Endothelial cell of umbilical vein (primary cell): ENCODE results near the gene OR52E1. TPM values are rescaled to one million over a fixed set of nuclear protein-coding genes. Genes with fewer than 3 reads are reported as not detected.

Experiments
- BruUV-seq: library from RNA; stranded (reverse); fragments of 400-500 nt; replicated peaks from 2 replicates; lab custom pipeline; 2021; lab: Mats Ljungman, UMichigan
- CTCF ChIA-PET: fragments of 300-600, 350-600 bp; sonication (Branson Sonifier 250); formaldehyde crosslinking; loops from one replicate; lab custom pipeline; 2021; ENCODE audit warnings: antibody characterized with exemption, inconsistent platforms; lab: Charles Lee
- POLR2A ChIA-PET: fragments of 300-600, 350-600 bp; sonication (Branson Sonifier 250); formaldehyde crosslinking; loops from one replicate; lab custom pipeline; 2021; ENCODE audit warnings: antibody characterized with exemption, inconsistent platforms; lab: Charles Lee
- DNase-seq: peaks from one replicate; pipeline ENCODE4 v3.0.0-alpha.2; 2011; ENCODE audit warnings: low read depth, low spot score
- FAIRE-seq: peaks from 2 replicates; lab custom pipeline; 2011; peaks lifted over from hg19 to GRCh38; lab: Jason Lieb, UNC
- H2AFZ ChIP-seq: 2 replicates; pipeline ENCODE4 v1.6.0; 2012; ENCODE audit warnings: low read depth, low read length, control low read depth, inconsistent platforms
- H3K27ac ChIP-seq: 2 replicates; pipeline ENCODE4 v1.5.1; 2011; ENCODE audit warnings: low read depth, mild to moderate bottlenecking, control low read depth, low read length, moderate library complexity; ENCODE audit not compliant: insufficient read depth
- H3K27me3 ChIP-seq, 2 experiments: 2 replicates each; pipeline versions ENCODE4 v1.6.0 to v1.6.1; 2011; ENCODE audit warnings: low read length in 2 of 2, mixed read lengths in 1 of 2; ENCODE audit not compliant: control insufficient read depth in 2 of 2, insufficient read depth in 2 of 2
- H3K36me3 ChIP-seq, 2 experiments: 2 replicates in 1 of 2; 3 replicates in 1 of 2; pipeline ENCODE4 v1.5.1; 2011; ENCODE audit warnings: low read length in 2 of 2, mild to moderate bottlenecking in 1 of 2, moderate library complexity in 1 of 2; ENCODE audit not compliant: control insufficient read depth in 2 of 2, insufficient read depth in 2 of 2; ENCODE audit errors: extremely low read depth in 1 of 2
- H3K4me1 ChIP-seq: 3 replicates; pipeline ENCODE4 v1.5.1; 2011; ENCODE audit warnings: mild to moderate bottlenecking, low read length; ENCODE audit not compliant: control insufficient read depth, insufficient read depth; ENCODE audit errors: extremely low read depth
- H3K4me2 ChIP-seq: 2 replicates; pipeline ENCODE4 v1.6.1; 2011; ENCODE audit warnings: low read length, control low read depth, mixed read lengths; ENCODE audit not compliant: insufficient read depth
- H3K4me3 ChIP-seq, 3 experiments: fragments of 200-600 bp in 1 of 3; sonication (generic), shearing (Covaris generic) in 1 of 3; replicated peaks in 1 of 3; 2 replicates each; pipeline ENCODE4 v1.5.1; 2011 to 2016; ENCODE audit warnings: control low read depth in 3 of 3, low read length in 3 of 3, mild to moderate bottlenecking in 2 of 3, inconsistent platforms in 1 of 3, low read depth in 1 of 3, moderate library complexity in 1 of 3; ENCODE audit not compliant: insufficient read depth in 1 of 3
- H3K79me2 ChIP-seq: 2 replicates; pipeline ENCODE4 v1.6.0; 2012; ENCODE audit warnings: low read length, inconsistent platforms; ENCODE audit not compliant: control insufficient read depth, insufficient read depth
- H3K9ac ChIP-seq: replicated peaks from 2 replicates; pipeline ENCODE3; 2011; ENCODE audit warnings: low read length, control low read depth; ENCODE audit not compliant: insufficient read depth; ENCODE audit errors: extremely low read depth
- H3K9me1 ChIP-seq: replicated peaks from 3 replicates; pipeline ENCODE4 v1.6.0; 2011; ENCODE audit warnings: mild to moderate bottlenecking, low read length; ENCODE audit not compliant: control insufficient read depth, insufficient read depth; ENCODE audit errors: extremely low read depth
- H3K9me3 ChIP-seq: replicated peaks from 2 replicates; pipeline ENCODE4 v1.5.1; 2012; ENCODE audit warnings: low read length, inconsistent platforms; ENCODE audit not compliant: control insufficient read depth, insufficient read depth
- H4K20me1 ChIP-seq: replicated peaks from 2 replicates; pipeline ENCODE3; 2011; ENCODE audit warnings: mild to moderate bottlenecking, low read length; ENCODE audit not compliant: control insufficient read depth, insufficient read depth; ENCODE audit errors: extremely low read depth
- EZH2 ChIP-seq: IDR thresholded peaks from 2 replicates; pipeline ENCODE4 v1.6.1; 2012; ENCODE audit warnings: borderline replicate concordance, low read depth, mild to moderate bottlenecking, moderate library complexity, low read length, inconsistent platforms; ENCODE audit not compliant: severe bottlenecking
- FOS ChIP-seq: IDR thresholded peaks from 2 replicates; pipeline ENCODE4 v1.6.1; 2011; ENCODE audit warnings: mild to moderate bottlenecking, low read length, moderate library complexity, borderline replicate concordance; ENCODE audit not compliant: insufficient read depth
- GATA2 ChIP-seq: IDR thresholded peaks from 2 replicates; pipeline ENCODE4 v1.7.0; 2011; ENCODE audit warnings: low read depth, mild to moderate bottlenecking, moderate library complexity, mixed read lengths, low read length; ENCODE audit not compliant: insufficient read length, insufficient read depth
- JUN ChIP-seq: IDR thresholded peaks from 2 replicates; pipeline ENCODE4 v1.6.1; 2011; ENCODE audit warnings: borderline replicate concordance, low read depth; ENCODE audit not compliant: insufficient read length, insufficient read depth
- MYC ChIP-seq: IDR thresholded peaks from one replicate; pipeline ENCODE4 v1.6.1; 2011; ENCODE audit warnings: mild to moderate bottlenecking, low read depth, low read length
- POLR2A ChIP-seq: IDR thresholded peaks from 2 replicates; pipeline ENCODE4 v1.6.1; 2012; ENCODE audit warnings: low read depth, mild to moderate bottlenecking, control low read depth, low read length
- POLR2AphosphoS5 ChIP-seq: IDR thresholded peaks from 2 replicates; pipeline ENCODE4 v1.6.1; 2012; ENCODE audit warnings: low read depth, mild to moderate bottlenecking, control low read depth, low read length, moderate library complexity; ENCODE audit not compliant: insufficient read depth
- dilution Hi-C: fragments of 300-500 bp; cut with MboI; formaldehyde crosslinking; loops from one replicate; pipeline ENCODE4 v1.15.0; 2019; ENCODE audit warnings: low sequenced_read_pairs; ENCODE audit not compliant: extremely low pct_ligation_motif_present
- intact Hi-C: fragments of 100-400 bp; cut with micrococcal nuclease; formaldehyde crosslinking; loops from one replicate; pipeline ENCODE4 v1.10.0; 2022
- polyA plus RNA-seq, 4 experiments: library from polyadenylated mRNA; depleted of rRNA in 3 of 4; stranded (reverse) in 3 of 4; unstranded in 1 of 4; fragments of >200 nt; gene quantifications; 2 replicates each; pipeline versions ENCODE4 v1.2.1 to v1.2.3, GENCODE V29; 2011 to 2012; ENCODE audit warnings: missing spikeins in 1 of 4
- total RNA-seq: library from RNA; stranded (reverse); gene quantifications from 2 replicates; pipeline ENCODE4 v1.2.3, GENCODE V29; 2021
- TF ChIP-seq, protein P1 (sequence below): IDR thresholded peaks from 2 replicates; pipeline ENCODE4 v1.6.1; 2011; ENCODE audit not compliant: insufficient read depth, insufficient read length
- TF ChIP-seq, protein P2 (sequence below), 2 donors: IDR thresholded peaks; 1 replicate in 1 of 2; 2 replicates in 1 of 2; pipeline ENCODE4 v1.5.1; 2011; ENCODE audit warnings: low read length in 2 of 2, mild to moderate bottlenecking in 2 of 2, moderate library complexity in 2 of 2, control low read depth in 1 of 2, inconsistent platforms in 1 of 2, low read depth in 1 of 2; ENCODE audit not compliant: insufficient read depth in 1 of 2; ENCODE audit errors: extremely low read depth in 1 of 2

OR52E1 gene
- total and polyA plus RNA-seq, 2 donors (not counting 3 experiments of a cell fraction or from before 2014, with no cell fraction given) = not detected

DNA sequence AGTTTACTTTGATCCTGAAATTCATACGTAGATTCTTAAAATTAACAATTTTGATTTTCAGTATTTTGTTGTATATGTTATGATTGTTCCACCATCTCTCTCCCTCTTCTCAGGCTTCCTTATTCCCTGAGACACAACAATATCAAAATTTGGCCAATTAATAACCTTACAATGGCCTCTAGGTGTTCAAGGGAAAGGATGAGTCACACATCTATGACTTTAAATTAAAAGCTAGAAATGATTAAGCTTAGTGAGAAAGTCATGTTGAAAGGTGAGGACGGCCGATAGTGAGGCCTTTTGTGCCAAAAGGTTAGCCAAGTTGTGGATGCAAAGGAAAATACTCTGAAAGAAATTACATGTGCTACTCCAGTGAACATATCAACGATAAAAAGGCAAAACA, 28.5 kb upstream of the OR52E1 start:
- Histone ChIP-seq H2AFZ (no peak overlapping the region), H3K9me1 (no peaks in the 10 kb centered on the region), H3K79me2 (no peaks in the 10 kb centered on the region), H3K4me2 (no peak overlapping the region), H3K36me3 (no peaks in the 10 kb centered on the region), H3K4me1 (no peaks in the 10 kb centered on the region), H4K20me1 (no peaks in the 10 kb centered on the region), H3K27me3 (no peaks in the 10 kb centered on the region), H3K4me3 (no peak overlapping the region), H3K9me3 (no peaks in the 10 kb centered on the region), H3K9ac (no peak overlapping the region), H3K27ac (no peak overlapping the region)
- no peak for DNase-seq
- CTCF ChIA-PET = no interaction called here
- intact Hi-C loops (no loop called here), dilution Hi-C loops (no loop called here)
- no peak for TF ChIP-seq EZH2
- TF ChIP-seq, protein P1, sequence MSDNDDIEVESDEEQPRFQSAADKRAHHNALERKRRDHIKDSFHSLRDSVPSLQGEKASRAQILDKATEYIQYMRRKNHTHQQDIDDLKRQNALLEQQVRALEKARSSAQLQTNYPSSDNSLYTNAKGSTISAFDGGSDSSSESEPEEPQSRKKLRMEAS = no peak
- TF ChIP-seq, protein P2, sequence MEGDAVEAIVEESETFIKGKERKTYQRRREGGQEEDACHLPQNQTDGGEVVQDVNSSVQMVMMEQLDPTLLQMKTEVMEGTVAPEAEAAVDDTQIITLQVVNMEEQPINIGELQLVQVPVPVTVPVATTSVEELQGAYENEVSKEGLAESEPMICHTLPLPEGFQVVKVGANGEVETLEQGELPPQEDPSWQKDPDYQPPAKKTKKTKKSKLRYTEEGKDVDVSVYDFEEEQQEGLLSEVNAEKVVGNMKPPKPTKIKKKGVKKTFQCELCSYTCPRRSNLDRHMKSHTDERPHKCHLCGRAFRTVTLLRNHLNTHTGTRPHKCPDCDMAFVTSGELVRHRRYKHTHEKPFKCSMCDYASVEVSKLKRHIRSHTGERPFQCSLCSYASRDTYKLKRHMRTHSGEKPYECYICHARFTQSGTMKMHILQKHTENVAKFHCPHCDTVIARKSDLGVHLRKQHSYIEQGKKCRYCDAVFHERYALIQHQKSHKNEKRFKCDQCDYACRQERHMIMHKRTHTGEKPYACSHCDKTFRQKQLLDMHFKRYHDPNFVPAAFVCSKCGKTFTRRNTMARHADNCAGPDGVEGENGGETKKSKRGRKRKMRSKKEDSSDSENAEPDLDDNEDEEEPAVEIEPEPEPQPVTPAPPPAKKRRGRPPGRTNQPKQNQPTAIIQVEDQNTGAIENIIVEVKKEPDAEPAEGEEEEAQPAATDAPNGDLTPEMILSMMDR (IDR thresholded peaks at IDR 0.05; ENCODE audit: extremely low read depth in 1 of 2, insufficient read depth in 1 of 2, low read depth in 1 of 2, low read length in 2 of 2) = no peak
- TF ChIP-seq GATA2 = no peak
- no peak for TF ChIP-seq MYC
- no peak for TF ChIP-seq POLR2A
- no peak for TF ChIP-seq FOS
- no peak for TF ChIP-seq POLR2AphosphoS5
- no peak for TF ChIP-seq JUN
- no peak for FAIRE-seq
- POLR2A ChIA-PET = no interaction called here
- BruUV-seq = no TSS peak
